Panc1 (cell line): ENCODE results near the gene SPAG6.

Experiments
- SIN3A ChIP-seq: IDR thresholded peaks from 2 replicates; pipeline ENCODE4 v1.6.1; 2012; ENCODE audit warnings: low read depth, mild to moderate bottlenecking, low read length, moderate library complexity, borderline replicate concordance; ENCODE audit not compliant: insufficient read depth
- TF ChIP-seq, protein P1 (sequence below): fragments of 450-650 bp; IDR thresholded peaks from 2 replicates; pipeline ENCODE4 v1.5.1; 2017; ENCODE audit warnings: mild to moderate bottlenecking
- TF ChIP-seq, protein P2 (sequence below), 2 experiments: IDR thresholded peaks; 2 replicates each; pipeline ENCODE4 v1.6.1; 2011 to 2012; ENCODE audit warnings: low read depth in 2 of 2, control low read depth in 1 of 2, low read length in 1 of 2, mild to moderate bottlenecking in 1 of 2, moderate library complexity in 1 of 2; ENCODE audit not compliant: insufficient read depth in 1 of 2

DNA sequence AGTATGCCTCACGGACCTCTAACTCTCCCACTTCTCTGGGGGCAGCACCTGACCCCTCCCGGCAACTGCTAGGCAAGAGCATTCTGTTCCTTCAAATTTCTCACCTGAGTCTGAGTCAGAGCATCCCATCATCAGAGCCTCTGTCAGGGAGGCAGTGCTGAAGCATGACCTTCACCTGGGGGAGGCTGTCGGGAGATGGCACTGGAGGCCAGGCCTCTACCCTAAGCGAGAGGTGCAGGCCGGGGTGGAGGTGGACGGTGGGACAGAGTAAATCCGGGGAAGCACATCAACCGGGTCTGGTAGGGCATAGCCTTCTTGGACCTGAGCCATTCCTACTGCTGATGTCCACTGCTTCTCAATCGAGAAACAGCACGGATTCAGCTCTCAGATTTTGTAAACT lies 90.4 kb downstream of the SPAG6 start:
- TF ChIP-seq, protein P1, sequence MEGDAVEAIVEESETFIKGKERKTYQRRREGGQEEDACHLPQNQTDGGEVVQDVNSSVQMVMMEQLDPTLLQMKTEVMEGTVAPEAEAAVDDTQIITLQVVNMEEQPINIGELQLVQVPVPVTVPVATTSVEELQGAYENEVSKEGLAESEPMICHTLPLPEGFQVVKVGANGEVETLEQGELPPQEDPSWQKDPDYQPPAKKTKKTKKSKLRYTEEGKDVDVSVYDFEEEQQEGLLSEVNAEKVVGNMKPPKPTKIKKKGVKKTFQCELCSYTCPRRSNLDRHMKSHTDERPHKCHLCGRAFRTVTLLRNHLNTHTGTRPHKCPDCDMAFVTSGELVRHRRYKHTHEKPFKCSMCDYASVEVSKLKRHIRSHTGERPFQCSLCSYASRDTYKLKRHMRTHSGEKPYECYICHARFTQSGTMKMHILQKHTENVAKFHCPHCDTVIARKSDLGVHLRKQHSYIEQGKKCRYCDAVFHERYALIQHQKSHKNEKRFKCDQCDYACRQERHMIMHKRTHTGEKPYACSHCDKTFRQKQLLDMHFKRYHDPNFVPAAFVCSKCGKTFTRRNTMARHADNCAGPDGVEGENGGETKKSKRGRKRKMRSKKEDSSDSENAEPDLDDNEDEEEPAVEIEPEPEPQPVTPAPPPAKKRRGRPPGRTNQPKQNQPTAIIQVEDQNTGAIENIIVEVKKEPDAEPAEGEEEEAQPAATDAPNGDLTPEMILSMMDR: no peak
- TF ChIP-seq SIN3A: no peak
- TF ChIP-seq, protein P2, sequence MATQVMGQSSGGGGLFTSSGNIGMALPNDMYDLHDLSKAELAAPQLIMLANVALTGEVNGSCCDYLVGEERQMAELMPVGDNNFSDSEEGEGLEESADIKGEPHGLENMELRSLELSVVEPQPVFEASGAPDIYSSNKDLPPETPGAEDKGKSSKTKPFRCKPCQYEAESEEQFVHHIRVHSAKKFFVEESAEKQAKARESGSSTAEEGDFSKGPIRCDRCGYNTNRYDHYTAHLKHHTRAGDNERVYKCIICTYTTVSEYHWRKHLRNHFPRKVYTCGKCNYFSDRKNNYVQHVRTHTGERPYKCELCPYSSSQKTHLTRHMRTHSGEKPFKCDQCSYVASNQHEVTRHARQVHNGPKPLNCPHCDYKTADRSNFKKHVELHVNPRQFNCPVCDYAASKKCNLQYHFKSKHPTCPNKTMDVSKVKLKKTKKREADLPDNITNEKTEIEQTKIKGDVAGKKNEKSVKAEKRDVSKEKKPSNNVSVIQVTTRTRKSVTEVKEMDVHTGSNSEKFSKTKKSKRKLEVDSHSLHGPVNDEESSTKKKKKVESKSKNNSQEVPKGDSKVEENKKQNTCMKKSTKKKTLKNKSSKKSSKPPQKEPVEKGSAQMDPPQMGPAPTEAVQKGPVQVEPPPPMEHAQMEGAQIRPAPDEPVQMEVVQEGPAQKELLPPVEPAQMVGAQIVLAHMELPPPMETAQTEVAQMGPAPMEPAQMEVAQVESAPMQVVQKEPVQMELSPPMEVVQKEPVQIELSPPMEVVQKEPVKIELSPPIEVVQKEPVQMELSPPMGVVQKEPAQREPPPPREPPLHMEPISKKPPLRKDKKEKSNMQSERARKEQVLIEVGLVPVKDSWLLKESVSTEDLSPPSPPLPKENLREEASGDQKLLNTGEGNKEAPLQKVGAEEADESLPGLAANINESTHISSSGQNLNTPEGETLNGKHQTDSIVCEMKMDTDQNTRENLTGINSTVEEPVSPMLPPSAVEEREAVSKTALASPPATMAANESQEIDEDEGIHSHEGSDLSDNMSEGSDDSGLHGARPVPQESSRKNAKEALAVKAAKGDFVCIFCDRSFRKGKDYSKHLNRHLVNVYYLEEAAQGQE (IDR thresholded peaks at IDR 0.05; ENCODE audit: insufficient read depth in 1 of 2, low read depth in 2 of 2, low read length in 1 of 2): no peak
